HEK293 (cell line): Measurements from ENCODE around the gene SMTNL1.

Experiments used
- CTCF ChIA-PET: fragments of 350-600 bp; formaldehyde crosslinking; extraction: SDS; loops from one replicate; lab custom pipeline; 2021; ENCODE audit warnings: antibody characterized with exemption; lab: Yijun Ruan, JAX
- POLR2A ChIA-PET: fragments of 300-600 bp; formaldehyde crosslinking; extraction: SDS; loops from one replicate; lab custom pipeline; 2020; ENCODE audit warnings: antibody characterized with exemption, inconsistent platforms; lab: Yijun Ruan, JAX
- H3K27ac ChIP-seq: fragments of 200-500 bp; sonication (Bioruptor generic); 2 replicates; pipeline ENCODE4 v1.5.1; 2014; ENCODE audit warnings: low read depth, low read length, control low read depth, inconsistent platforms; ENCODE audit errors: extremely low read depth
- H3K36me3 ChIP-seq, 2 experiments: fragments of 200-500 bp in 1 of 2; sonication (Bioruptor generic) in 1 of 2; 1 replicate in 1 of 2; 2 replicates in 1 of 2; pipeline ENCODE4 v1.5.1; 2014 to 2017; ENCODE audit warnings: inconsistent platforms in 2 of 2, low read length in 2 of 2; ENCODE audit not compliant: control insufficient read depth in 2 of 2, insufficient read depth in 1 of 2
- H3K4me1 ChIP-seq: fragments of 200-500 bp; sonication (Bioruptor generic); 2 replicates; pipeline ENCODE4 v1.5.1; 2014; ENCODE audit warnings: mild to moderate bottlenecking, low read length, inconsistent platforms; ENCODE audit not compliant: control insufficient read depth, insufficient read depth
- H3K4me3 ChIP-seq: 2 replicates; pipeline ENCODE4 v1.5.1; 2011; ENCODE audit warnings: low read depth, mild to moderate bottlenecking, control low read depth, low read length, moderate library complexity
- H3K9me3 ChIP-seq: fragments of 200-500 bp; sonication (Bioruptor generic); 2 replicates; pipeline ENCODE4 v1.5.1; 2014; ENCODE audit warnings: low read depth, low read length, inconsistent platforms; ENCODE audit not compliant: control insufficient read depth, insufficient read depth
- FEZF1 ChIP-seq: fragments of 450-650 bp; formaldehyde crosslinking; IDR thresholded peaks from 2 replicates; pipeline ENCODE4 v1.5.1; 2016; ENCODE audit warnings: missing biosample characterization, missing genetic modification characterization
- KLF16 ChIP-seq: fragments of 450-650 bp; formaldehyde crosslinking; IDR thresholded peaks from 2 replicates; pipeline ENCODE4 v1.5.1; 2017; ENCODE audit warnings: missing biosample characterization, missing genetic modification characterization
- MYNN ChIP-seq: fragments of 450-650 bp; formaldehyde crosslinking; IDR thresholded peaks from 2 replicates; pipeline ENCODE4 v1.5.1; 2016; ENCODE audit warnings: missing biosample characterization, missing genetic modification characterization, borderline replicate concordance
- RBAK ChIP-seq: fragments of 450-650 bp; formaldehyde crosslinking; IDR thresholded peaks from 2 replicates; pipeline ENCODE4 v1.5.1; 2016; ENCODE audit warnings: missing biosample characterization, missing genetic modification characterization
- TCF7L2 ChIP-seq: IDR thresholded peaks from 2 replicates; pipeline ENCODE4 v1.6.1; 2011; ENCODE audit warnings: low read depth, mild to moderate bottlenecking, inconsistent platforms, low read length, moderate library complexity, borderline replicate concordance
- TRIM28 ChIP-seq: IDR thresholded peaks from 2 replicates; pipeline ENCODE4 v1.6.1; 2011; ENCODE audit warnings: low read length, control low read depth, borderline replicate concordance
- ZBTB10 ChIP-seq: fragments of 450-650 bp; formaldehyde crosslinking; IDR thresholded peaks from 2 replicates; pipeline ENCODE4 v1.5.1; 2016; ENCODE audit warnings: missing biosample characterization, missing genetic modification characterization
- ZBTB21 ChIP-seq: fragments of 450-650 bp; formaldehyde crosslinking; IDR thresholded peaks from 2 replicates; pipeline ENCODE4 v1.5.1; 2017; ENCODE audit warnings: missing biosample characterization, missing genetic modification characterization
- ZNF121 ChIP-seq: fragments of 450-650 bp; formaldehyde crosslinking; IDR thresholded peaks from 2 replicates; pipeline ENCODE4 v1.5.1; 2016; ENCODE audit warnings: missing biosample characterization, missing genetic modification characterization
- ZNF214 ChIP-seq: fragments of 450-650 bp; formaldehyde crosslinking; IDR thresholded peaks from 2 replicates; pipeline ENCODE4 v1.5.1; 2017; ENCODE audit warnings: missing biosample characterization, mild to moderate bottlenecking, missing genetic modification characterization, borderline replicate concordance
- ZNF394 ChIP-seq: fragments of 450-650 bp; formaldehyde crosslinking; IDR thresholded peaks from 2 replicates; pipeline ENCODE4 v1.5.1; 2016; ENCODE audit warnings: missing biosample characterization, missing genetic modification characterization, mild to moderate bottlenecking, moderate library complexity, borderline replicate concordance
- ZNF423 ChIP-seq: fragments of 450-650 bp; formaldehyde crosslinking; IDR thresholded peaks from 2 replicates; pipeline ENCODE4 v1.5.1; 2016; ENCODE audit warnings: missing biosample characterization, missing genetic modification characterization
- ZNF514 ChIP-seq: fragments of 450-650 bp; formaldehyde crosslinking; IDR thresholded peaks from 2 replicates; pipeline ENCODE4 v1.5.1; 2016; ENCODE audit warnings: missing biosample characterization, missing genetic modification characterization
- ZNF549 ChIP-seq: fragments of 450-650 bp; IDR thresholded peaks from 2 replicates; pipeline ENCODE4 v1.5.1; 2018; ENCODE audit warnings: missing biosample characterization, missing genetic modification characterization, mild to moderate bottlenecking, inconsistent platforms, moderate library complexity
- ZNF580 ChIP-seq: fragments of 450-650 bp; formaldehyde crosslinking; IDR thresholded peaks from 2 replicates; pipeline ENCODE4 v1.5.1; 2016; ENCODE audit warnings: missing biosample characterization, missing genetic modification characterization
- ZNF670 ChIP-seq: fragments of 450-650 bp; formaldehyde crosslinking; IDR thresholded peaks from 2 replicates; pipeline ENCODE4 v1.5.1; 2016; ENCODE audit warnings: missing biosample characterization, missing genetic modification characterization, low read depth
- TF ChIP-seq, protein P1 (sequence below): fragments of 450-650 bp; formaldehyde crosslinking; optimal IDR thresholded peaks from 2 replicates; pipeline ENCODE3; 2016; ENCODE audit warnings: missing biosample characterization, mild to moderate bottlenecking, missing genetic modification characterization
- TF ChIP-seq, protein P2 (sequence below): fragments of 450-650 bp; formaldehyde crosslinking; IDR thresholded peaks from 2 replicates; pipeline ENCODE4 v1.5.1; 2016; ENCODE audit warnings: missing biosample characterization, missing genetic modification characterization

The SMTNL1 gene

GRCh38 chr11:57516061-57516443 is 21.3 kb upstream of the SMTNL1 start (continued):
- TF ChIP-seq ZNF549 (tag by site-specific recombination) (no peak), ZBTB10 (tag by site-specific recombination) (no peak), ZNF423 (tag by site-specific recombination) (no peak)
- TF ChIP-seq, protein P1, sequence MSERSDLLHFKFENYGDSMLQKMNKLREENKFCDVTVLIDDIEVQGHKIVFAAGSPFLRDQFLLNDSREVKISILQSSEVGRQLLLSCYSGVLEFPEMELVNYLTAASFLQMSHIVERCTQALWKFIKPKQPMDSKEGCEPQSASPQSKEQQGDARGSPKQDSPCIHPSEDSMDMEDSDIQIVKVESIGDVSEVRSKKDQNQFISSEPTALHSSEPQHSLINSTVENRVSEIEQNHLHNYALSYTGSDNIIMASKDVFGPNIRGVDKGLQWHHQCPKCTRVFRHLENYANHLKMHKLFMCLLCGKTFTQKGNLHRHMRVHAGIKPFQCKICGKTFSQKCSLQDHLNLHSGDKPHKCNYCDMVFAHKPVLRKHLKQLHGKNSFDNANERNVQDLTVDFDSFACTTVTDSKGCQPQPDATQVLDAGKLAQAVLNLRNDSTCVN = no peak

GRCh38 chr11:57521116-57521515 is 16.3 kb upstream of the SMTNL1 start:
- POLR2A ChIA-PET = no interaction called here
- no peak overlapping the region for H3K27ac ChIP-seq
- no peaks in the 10 kb centered on the region for H3K9me3 ChIP-seq
- CTCF ChIA-PET = interaction anchor here (0.6 to 12.7 kb wide), 5 partner anchors 26 to 403 kb away, joined by 3 to 191 read pairs (median 7); partner anchors contain the start of gene RTN4RL2
- H3K4me3 ChIP-seq = no peak overlapping the region
- TF ChIP-seq ZBTB21 (tag by site-specific recombination) (no peak), TCF7L2 (no peak), MYNN (tag by site-specific recombination) (no peak), TRIM28 (no peak), ZNF214 (tag by site-specific recombination) (no peak), ZNF514 (tag by site-specific recombination) (no peak), ZNF580 (no peak), KLF16 (tag by site-specific recombination) (no peak), RBAK (tag by site-specific recombination) (no peak), ZNF394 (tag by site-specific recombination) (no peak)
- TF ChIP-seq, protein P2, sequence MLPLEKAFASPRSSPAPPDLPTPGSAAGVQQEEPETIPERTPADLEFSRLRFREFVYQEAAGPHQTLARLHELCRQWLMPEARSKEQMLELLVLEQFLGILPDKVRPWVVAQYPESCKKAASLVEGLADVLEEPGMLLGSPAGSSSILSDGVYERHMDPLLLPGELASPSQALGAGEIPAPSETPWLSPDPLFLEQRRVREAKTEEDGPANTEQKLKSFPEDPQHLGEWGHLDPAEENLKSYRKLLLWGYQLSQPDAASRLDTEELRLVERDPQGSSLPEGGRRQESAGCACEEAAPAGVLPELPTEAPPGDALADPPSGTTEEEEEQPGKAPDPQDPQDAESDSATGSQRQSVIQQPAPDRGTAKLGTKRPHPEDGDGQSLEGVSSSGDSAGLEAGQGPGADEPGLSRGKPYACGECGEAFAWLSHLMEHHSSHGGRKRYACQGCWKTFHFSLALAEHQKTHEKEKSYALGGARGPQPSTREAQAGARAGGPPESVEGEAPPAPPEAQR (tag by site-specific recombination) = no peak
- peaks cover 0 to 8% of the 10 kb centered on the region in 2 experiments; a peak in 1 of 3 replicates for H3K36me3 ChIP-seq
- H3K4me1 ChIP-seq = no peaks in the 10 kb centered on the region

DNA sequence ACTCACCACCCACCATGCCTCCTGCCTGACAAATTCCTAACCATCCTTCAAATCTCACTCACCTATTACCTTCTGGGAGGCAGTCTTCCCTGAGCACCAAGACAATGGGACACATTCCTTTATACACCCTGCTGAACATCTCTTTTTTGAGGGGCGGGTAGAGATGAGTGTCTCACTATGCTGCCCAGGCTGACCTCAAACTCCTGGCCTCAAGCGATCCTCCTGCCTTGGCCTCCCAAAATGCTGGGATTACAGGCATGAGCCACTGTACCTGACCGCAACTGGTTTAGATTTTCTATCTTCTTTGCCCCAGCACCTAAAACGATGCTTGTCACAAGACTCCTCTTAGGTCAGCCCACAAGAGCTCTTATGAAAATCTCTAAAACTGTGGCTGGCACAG is 14.0 kb upstream of the SMTNL1 start:
- Histone ChIP-seq H3K4me1 (no peaks in the 10 kb centered on the region), H3K9me3 (no peaks in the 10 kb centered on the region), H3K36me3 (peaks cover 0 to 19% of the 10 kb centered on the region in 2 experiments; a peak in 1 of 3 replicates), H3K27ac (no peak overlapping the region), H3K4me3 (no peak overlapping the region)
- POLR2A ChIA-PET = interaction anchor here (1.6 to 2.0 kb wide), 2 partner anchors 8 to 30 kb away, joined by 8 read pairs; partner anchors contain the start of gene SLC43A1
- no peak for TF ChIP-seq ZNF670 (tag by site-specific recombination)
- 0 out of 2 replicates have a peak, but pooled peaks have one; percentile 12 for TF ChIP-seq ZNF121 (tag by site-specific recombination)
- TF ChIP-seq FEZF1 (tag by site-specific recombination) = no peak
- CTCF ChIA-PET = interaction anchor here (0.9 to 12.7 kb wide), 5 partner anchors 31 to 173 kb away, joined by 3 to 218 read pairs (median 4); partner anchors contain the start of genes RTN4RL2 and UBE2L6
